Subcutaneous adipose tissue (tissue), 4 donors: Measurements from ENCODE around the gene ASXL1. TPM values are rescaled to one million over a fixed set of nuclear protein-coding genes. Genes with fewer than 3 reads are reported as not detected.

Source experiments
- total RNA-seq, 4 donors: library from RNA; depleted of rRNA; stranded (reverse); fragments of >200 nt; gene quantifications; one replicate each; pipeline ENCODE4 v1.1.0, GENCODE V29; 2016
- TF ChIP-seq, protein P1 (sequence below): fragments of 450-650 bp; IDR thresholded peaks from one replicate; pipeline ENCODE4 v1.5.1; 2016; ENCODE audit warnings: low read depth, mild to moderate bottlenecking, control low read depth, antibody characterized with exemption, moderate library complexity

The ASXL1 gene
- 100 to 1,000 TPM in 1 of 4 donors, 10 to 100 TPM in 3; 77.0 to 125 (median 81.6) TPM for total RNA-seq

DNA sequence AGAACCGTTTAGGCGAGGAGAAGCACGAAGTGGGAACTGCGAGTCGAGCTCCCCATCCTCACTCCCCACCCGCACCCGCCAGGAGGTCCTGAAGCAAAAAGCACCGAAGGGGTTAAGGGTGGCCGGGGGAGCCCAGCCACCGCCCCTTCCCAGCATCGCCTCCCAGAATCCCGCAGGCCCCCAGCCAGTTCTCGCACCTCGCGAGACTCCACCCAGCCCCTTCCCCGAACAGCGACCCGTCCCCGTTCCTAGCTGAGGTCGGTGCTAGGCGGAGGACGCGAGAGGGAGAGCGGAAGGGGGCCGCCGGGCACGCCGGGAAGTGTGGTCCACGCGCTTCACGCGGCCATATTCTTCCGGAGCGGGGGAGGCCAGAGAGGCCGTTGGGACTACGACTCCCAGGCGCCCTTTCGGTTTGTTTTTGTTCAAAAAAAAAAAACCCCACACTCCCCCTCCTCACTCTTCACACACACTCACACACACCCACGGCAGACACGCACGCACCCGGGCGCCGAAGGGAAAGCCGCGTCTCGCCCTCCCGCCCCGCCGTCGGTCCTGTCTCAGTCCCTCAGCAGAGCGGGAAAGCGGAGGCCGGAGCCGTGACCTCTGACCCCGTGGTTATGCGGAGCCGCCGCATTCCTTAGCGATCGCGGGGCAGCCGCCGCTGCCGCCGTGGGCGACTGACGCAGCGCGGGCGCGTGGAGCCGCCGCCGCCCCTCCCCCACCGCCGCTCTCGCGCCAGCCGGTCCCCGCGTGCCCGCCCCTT, at the start of gene ASXL1:
Gene ASXL1, plus strand, starts transcription at position 463 of the 763 bp plus-strand sequence. CDS start 445 bp downstream, outside the sequence.
- TF ChIP-seq, protein P1, sequence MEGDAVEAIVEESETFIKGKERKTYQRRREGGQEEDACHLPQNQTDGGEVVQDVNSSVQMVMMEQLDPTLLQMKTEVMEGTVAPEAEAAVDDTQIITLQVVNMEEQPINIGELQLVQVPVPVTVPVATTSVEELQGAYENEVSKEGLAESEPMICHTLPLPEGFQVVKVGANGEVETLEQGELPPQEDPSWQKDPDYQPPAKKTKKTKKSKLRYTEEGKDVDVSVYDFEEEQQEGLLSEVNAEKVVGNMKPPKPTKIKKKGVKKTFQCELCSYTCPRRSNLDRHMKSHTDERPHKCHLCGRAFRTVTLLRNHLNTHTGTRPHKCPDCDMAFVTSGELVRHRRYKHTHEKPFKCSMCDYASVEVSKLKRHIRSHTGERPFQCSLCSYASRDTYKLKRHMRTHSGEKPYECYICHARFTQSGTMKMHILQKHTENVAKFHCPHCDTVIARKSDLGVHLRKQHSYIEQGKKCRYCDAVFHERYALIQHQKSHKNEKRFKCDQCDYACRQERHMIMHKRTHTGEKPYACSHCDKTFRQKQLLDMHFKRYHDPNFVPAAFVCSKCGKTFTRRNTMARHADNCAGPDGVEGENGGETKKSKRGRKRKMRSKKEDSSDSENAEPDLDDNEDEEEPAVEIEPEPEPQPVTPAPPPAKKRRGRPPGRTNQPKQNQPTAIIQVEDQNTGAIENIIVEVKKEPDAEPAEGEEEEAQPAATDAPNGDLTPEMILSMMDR = no peak

GRCh38 chr20:32312718-32313424, 45.3 kb upstream of the ASXL1 start:
- TF ChIP-seq, protein P1 = no peak

DNA sequence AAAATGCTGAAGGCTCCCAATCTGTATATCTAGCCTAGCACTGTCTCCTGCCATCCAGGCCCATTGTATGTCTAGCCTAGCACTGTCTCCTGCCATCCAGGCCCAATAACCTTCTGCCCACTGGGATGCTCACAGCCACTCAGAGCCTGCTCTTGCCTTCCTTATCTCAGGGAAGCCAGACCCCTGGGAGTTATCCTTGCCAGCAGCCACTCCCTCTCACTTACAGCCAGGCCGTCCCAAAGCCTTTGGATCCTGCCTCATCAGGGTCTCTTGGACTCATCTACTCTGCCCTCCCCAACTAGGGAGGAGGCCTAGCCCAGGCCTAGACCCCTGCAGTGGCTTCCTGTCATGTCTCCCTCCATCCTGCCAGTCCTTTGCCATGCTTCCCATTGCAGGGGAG, 43.4 kb upstream of the ASXL1 start:
- TF ChIP-seq, protein P1 = no peak

DNA sequence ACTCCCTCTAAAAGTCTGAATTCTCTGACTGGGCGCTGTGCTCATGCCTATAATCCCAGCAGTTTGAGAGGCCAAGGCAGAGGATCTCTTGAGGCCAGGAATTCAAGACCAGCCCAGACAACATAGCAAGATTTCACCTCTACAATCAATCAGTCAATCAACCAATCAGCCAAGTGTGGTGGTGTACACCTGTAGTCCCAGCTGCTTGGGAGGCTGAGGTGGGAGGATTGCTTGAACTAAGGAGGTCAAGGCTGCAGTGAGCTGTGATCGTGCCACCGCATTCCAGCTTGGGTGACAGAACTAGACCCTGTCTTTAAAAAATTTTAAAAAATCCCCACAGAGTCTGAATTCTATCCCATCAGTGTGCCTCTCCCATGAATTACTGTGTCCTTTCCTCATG, 42.7 kb upstream of the ASXL1 start:
- TF ChIP-seq, protein P1 = no peak

- TF ChIP-seq, protein P1 = no peak
These were observed 42.2 kb upstream of the ASXL1 start for GRCh38 chr20:32315891-32316290.

- TF ChIP-seq, protein P1 = no peak
These were observed 41.5 kb upstream of the ASXL1 start for GRCh38 chr20:32316667-32317066.

DNA sequence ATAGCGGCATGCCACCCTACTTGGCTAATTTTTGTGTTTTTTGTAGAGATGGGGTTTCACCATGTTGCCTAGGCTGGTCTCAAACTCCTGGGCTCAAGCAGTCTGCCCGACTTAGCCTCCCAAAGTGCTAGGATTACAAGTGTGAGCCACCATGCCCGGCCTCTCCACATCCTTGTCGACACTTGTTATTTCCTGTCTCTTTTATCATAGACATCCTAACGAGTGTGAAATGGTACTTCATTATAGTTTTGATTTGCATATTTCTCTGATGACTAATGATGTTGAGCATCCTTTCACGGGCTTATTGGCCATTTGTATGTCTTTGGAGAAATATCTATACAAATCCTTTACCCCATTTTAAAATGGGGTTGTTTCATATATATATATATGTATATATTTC, 39.0 kb upstream of the ASXL1 start:
- TF ChIP-seq, protein P1 = no peak
